Muscle of arm (tissue), 12 donors: ENCODE data around the gene CMTM3. TPM values are rescaled to one million over a fixed set of nuclear protein-coding genes. Genes with fewer than 3 reads are reported as not detected.
A peak's percentile ranks its signal among the peaks of the same experiment; 100 is the strongest.
"Not testable (repeated sequence)": the region's sequence is repeated elsewhere in the genome, so short reads cannot be mapped to it uniquely, and the experiment has no call there.

Experiments used
- DNase-seq: peaks from one replicate; pipeline ENCODE4 v3.0.0-alpha.2; 2013
- polyA plus RNA-seq, 12 donors: library from polyadenylated mRNA; unstranded; fragments of 120-200 nt; gene quantifications; one replicate each; pipeline ENCODE4 v1.2.1, GENCODE V29; 2013; ENCODE audit not compliant: insufficient read length in 12 of 12

CMTM3 gene
- polyA plus RNA-seq, 12 donors: 46.8 to 105 (median 55.4) TPM; not detected in 1

DNA sequence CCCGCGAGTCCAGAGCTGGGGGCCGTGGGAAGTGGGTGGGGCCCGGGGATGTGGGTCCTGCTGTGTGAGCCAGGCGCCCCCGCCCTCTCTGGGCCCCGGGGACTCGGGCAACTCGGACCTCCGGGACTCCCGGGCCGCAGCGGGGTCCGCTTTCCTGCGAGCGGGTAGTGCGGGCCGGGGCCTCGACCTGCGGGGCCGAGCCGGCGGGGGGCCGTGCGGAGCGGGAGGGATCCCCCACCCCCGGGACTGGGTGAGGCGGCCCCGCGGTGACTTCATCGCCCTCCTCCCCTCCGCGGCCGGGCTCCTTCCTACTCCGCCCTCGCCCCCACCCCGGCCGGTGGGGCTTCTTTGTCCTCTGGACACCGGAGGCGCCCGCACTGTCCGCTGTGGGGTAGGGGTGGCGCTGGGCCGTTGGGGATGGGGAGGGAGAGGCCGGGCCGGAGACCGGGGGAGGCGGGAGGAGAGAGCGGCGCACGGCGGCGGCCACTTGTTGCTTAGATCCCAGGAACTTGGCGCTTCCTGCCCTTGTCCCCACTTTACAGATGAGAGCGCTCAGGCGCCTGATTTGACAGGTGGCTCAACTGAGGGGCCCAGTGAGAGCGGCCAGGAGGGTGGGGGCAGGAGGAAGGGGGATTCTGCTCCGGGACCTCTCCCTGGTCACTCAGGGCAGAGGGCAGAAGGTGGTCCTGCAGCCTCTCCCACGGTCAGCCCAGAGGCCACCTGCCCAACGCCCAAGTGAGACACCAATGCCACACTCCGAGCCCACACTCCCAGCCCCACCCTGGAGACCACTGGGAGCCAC, 874 bp downstream of the CMTM3 start:
- DNase-seq: peak; percentile 30

DNA sequence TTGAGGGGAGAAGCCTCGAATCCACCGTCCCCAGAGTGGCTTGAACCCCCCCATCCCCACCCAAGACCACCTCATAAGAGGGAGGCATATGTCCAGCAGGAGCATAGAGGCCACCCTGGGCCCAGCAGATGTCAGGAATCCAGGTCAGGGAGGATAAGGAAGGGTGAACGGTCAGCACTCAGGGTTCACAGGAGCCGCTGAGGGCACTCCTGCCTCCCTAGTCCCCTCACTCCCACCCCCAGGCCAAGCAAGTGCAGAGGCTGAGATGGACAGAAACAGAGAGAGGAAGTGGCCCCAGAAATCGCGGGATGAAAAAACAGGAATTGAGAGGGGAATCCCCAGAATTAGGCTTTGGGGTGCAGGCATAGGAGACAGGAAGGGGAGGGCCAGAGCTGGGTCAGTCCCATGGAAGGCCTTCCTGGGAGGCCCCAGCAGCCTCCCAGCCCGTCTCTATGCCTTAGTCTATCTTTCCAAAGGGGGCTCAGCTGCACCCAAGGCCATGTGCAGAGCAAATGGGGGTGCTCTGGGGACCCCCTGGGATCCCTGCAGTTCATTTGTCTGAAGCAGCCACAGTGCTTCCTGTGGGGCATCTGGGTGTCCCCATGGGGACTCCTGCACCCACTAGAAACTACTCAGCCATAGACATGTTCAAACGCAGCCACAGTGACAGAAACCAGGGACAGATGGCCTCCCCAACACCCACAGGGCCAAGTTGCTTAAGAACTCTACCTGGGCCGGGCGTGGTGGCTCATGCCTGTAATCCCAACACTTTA, 1.7 kb downstream of the CMTM3 start:
- DNase-seq: no peak

DNA sequence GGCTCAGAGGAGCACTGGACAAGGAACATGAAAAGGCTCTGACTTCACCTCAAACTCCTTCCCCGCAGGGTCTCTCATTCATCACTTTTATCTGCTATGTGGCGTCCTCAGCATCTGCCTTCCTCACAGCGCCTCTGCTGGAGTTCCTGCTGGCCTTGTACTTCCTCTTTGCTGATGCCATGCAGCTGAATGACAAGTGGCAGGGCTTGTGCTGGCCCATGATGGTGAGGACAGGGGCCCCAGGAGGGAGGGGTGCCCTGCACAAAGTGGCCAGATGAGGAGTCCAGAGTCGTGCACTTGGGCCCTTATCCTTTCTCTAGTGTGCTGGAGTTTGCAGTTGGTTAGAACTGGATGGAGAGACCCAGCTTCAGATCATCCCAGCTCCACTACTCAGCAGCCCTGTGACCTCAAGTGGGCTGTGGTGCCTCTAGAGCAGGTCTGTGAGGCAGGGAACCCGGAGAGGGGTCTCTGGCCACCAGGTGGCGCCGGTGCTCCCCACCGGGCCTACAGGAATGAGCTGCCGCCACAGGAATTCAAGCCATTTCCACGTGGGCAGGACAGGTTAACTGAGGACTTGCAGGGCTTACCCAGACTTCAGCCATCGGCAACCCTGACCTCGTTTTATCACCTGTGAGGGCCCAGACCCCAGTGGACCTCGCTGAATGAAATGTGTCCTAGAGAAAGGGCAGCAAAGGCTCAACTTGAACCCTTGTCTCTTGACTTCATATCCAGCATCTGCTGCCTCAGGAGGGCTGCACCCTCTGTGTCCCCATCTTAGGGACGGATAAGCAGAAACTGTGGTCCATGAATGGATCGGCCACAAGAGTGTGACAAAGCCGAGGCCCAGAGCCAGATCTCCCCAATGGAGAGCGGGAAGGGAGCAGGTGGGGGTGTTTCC, 4.0 kb downstream of the CMTM3 start:
- DNase-seq: peak; percentile 82

DNA sequence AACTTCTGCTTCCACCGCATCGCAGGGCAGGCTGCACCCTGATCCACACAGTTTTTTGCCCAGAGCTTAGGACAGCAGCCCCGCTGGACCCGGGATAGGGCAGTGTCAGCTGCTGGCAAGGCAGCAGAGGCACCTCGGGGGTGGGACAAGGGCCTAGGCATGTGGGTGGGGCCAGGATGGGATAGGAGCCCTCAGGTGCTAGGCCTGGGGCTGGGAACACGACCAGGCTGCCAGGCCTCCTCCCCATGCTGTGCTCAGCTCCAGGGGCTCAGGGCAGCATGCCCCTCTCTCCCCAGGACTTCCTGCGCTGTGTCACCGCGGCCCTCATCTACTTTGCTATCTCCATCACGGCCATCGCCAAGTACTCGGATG, 4.6 kb downstream of the CMTM3 start:
- DNase-seq: no peak

DNA sequence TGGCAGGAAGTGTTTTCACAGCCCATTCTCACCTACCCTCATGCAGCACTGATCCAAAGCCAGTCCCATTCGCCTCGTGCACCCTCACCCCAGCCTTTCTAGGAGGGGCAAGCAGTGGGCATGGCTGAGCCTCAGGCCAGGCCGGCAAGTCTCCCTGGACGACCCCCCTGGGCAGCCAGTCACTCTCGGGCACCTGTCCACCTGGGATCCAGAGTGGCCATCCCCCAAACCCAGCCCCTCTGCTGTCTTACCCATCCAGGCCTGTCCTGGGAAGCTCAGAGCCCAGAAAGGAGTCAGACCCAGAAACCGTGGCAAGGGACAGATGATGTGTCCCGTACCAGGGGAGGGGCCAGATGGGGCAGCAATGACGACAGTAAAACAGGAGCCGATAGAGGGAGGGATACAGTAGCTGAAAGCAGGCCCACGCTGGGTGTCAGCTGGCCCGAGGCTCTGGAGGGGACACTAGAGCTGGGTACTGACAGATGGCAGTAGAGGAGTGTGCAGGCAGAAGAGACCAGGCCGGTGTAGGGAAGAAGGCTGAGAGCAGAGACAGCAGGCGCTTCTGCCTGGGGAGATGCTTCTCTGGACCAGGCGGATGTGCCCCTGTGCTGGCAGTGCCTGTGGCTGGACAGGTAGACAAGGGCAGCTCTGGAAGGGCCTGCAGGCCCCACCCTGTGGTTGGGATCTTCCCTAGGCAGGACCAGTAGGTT, 5.8 kb downstream of the CMTM3 start:
- DNase-seq: no peak

DNA sequence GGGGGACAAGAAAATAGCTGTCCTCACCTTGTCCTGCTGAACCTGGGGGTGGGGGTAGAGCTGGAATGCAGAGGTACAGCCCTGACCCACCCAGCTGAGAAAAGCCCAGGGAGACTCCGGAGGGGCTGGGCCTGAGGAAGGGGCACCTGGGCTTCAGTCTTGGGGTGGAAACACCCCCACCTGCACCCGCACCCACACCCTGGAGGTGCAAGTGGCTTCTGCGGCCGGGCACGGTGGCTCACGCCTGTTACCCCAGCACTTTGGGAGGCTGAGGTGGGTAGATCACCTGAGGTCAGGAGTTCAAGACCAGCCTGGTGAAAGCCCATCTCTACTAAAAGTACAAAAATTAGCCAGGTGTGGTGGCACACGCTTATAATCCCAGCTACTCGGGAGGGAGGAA, 7.4 kb downstream of the CMTM3 start:
- DNase-seq: not testable (repeated sequence)

DNA sequence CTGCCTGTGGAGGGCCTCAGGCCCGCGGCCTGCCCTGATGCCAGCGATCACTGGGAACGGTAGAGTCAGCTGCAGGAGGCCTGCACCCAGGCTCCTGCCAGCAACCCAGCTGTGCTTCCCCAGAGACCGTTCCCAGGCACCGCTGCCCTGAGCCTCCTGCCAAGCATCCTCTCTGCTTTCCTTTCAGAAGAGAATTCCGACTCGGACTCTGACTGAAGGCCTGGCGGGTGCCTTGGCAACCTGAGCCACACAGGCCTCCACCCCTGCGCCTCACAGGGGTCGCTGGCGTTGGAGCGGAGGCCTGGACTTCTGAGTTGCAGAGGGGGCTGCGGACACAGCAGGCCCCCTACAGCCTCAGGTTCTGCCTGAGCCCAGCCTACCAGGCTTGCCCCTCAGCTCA, 7.9 kb downstream of the CMTM3 start:
- DNase-seq: no peak

DNA sequence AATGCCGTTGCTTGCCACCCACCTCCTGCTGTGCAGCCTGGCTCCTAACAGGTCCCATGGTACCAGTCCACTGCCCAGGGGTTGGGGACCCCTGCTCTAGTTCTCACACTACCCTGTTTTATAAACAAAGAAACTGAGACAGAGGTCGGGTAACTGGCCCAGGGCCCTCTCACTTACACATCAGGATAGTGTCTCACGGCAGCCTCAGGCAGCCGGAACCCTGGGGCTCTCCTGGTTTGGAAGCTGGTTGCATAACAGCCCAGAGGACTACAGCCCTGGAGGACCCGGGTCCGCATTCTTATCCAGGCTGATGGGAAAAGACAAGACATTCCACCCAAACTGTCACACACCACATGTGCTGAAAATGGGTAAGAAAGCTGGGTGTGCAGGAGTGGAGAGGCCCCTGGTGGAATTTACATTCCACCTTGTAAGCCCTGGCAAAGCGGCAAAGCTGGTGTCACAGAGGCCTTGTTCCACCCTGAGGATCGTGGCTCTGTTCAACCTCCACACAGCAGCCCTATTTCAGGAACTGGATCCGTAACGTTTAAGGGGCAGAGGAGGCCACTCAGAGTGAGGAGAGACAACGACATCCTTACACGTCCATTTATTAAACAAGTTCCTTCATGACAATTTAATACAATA, 9.8 kb downstream of the CMTM3 start:
- DNase-seq: no peak

DNA sequence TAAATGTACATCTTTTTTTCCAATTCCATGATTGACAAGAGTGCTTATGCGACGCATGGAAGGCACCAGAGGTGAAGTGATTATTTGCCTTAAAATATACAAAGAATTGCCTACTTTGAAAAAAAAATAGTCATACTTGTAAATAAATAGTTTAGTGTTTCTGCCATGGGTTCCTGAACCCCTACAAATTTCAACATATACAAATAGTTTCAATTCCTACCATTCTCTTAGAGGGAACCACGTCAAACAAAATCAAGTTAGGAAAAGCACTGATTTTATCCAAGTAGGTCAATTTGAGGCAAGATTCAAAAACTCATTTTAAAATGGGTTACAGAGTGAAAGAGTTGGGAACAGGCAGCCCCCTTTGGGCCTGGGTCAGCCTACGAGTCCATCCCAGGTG, 11.7 kb downstream of the CMTM3 start:
- no peak for DNase-seq

DNA sequence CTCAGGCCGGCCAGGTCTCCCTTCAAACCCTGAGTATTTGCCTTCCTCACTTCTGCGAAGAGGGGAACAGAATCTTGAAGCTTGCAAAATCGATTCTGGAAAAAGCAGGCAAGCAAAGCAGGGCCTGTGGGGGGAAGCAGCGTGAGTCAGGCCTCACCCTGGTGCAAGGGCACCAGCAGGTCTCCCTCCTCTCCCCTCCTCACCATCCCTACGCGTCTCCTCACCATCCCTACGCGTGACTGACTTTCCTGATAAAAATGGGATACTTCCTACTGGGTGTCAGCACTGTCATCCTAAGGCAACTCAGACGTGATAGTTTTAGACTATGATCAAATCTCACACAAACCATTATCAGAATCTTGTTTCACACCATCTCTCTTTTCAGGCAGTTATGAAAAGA, 12.1 kb downstream of the CMTM3 start:
- DNase-seq: no peak

DNA sequence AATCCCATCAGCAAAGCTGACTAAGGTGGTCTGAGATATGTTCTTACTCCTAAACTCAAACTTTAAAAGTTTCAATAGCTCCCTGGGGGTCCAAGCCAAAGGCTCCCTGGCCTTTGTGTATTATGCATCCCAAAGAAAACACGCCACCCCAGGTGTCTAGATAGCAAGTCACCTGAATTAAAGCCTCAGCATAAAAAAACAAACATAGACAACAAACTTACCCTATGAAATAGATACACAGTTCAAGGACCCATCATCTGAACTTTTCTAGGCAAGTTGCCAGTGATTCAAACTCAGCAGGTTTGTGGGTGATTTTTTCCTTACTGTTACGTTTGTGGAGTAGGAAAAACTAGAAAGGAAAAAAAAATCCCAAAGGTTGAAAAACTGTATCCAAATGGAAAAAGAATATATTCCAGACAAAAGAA, 12.5 kb downstream of the CMTM3 start:
- no peak for DNase-seq

DNA sequence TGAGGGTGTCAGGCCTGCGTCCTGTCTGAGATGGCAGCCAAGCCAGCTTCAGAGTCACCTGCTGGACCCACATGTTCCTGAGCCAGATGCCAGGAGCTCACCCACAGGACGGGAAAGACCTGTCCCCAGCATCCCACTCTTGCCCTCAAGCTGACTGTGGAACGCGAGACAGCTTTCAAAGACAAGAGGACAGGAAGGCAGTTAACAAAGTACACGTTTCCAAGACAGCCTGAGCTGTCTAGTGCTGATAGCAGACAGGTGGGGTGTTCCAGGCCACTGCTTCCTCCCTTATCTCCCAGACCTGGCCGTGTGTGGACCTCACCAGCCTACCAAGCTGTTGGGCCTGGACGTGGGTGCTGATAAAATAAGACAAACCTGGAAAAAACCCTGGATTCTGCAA, 13.2 kb downstream of the CMTM3 start:
- DNase-seq: no peak

DNA sequence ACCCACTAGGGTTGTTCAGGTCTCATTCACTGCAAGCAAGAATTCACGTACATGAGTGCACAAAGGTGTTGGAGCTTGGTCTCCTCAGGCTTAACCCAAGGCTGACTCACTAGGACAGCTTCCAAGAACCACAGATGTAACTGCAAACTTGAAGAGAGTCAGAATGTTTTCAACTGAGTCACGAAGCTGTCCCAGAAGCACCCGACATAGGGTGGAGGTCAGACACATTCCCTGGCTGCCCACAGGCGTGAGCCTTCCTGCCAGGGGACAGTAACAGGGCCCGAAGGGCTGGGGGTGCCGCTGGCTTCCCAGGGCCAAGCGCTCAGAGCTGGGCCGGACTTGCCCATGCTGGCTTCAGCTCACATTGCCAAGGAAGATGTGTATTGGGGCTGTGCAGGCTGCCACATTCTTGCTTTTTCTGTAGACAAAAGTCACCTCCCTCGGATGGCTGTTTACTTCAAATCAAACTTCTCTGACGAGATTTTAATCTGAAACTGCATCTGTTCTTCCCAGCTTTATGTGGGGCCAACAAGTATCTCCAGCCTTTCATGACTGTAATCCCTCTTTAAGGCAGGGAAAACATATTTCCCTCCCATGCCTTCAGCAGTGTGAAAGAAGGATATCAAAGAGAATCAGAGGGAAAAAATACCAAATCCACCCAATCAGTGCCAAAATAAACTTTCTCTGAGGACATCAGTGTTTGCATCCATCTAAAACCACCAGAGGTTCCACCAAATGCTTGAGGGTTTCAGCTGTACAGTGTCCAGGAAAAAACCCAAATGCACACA, 14.3 kb downstream of the CMTM3 start:
- DNase-seq: no peak

DNA sequence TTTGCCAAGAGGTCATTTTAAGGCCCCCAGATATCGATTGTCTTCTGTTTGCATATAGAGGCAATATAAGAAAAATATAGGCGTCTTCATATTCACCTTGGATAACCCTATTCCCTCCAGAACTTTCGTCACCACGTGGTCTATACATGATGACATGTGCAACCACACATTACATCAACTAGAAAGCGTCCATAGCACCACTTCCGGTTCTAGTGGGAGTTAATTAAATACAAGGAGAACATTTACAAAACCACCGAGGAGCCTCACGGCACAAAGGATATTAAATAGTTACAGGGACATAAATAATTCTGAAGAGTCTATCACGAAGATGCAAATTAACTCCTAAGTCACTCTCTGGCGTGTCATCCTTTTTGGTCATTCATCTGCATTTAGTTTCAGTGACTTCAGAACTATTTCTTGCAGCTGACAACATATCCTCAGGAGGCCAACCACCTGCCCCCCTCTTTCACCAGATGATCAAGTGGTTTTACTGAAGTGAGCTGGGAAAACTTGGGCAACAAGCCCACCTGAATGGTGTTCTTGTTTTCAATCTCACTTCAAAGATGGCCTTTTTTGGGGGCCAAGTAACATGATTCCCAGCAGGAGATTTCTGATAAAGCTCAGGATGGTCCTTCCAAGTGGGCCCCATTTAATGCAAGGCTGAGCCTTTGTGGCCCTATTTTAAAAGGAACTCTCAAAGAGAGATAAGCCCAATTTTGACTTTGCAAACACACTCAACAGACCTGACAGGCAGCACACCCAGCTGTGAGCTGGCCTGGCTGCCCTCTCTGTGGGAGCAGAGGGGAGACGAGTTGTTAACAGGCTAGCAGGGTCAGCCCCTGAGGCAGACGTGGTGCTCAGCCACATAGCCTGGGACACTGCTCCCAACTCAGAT, 15.3 kb downstream of the CMTM3 start:
- DNase-seq: no peak

DNA sequence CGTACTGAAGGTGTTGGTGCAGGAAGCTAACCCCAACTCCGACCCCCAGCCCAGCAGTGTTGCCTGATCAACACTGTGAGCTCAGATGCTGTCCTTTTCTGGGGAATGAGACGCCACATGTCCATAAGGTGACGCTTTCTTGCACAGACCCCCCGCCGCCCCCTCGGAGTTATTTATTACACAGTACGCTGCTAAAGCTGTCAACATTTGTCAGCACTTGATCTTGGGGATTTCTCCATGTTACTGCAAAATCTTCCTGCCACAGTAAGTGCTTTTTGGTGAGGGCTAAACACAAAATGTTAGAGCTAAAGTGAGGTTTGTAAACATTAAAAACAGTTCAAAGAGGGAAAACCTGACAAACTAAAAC, 15.9 kb downstream of the CMTM3 start:
- no peak for DNase-seq

DNA sequence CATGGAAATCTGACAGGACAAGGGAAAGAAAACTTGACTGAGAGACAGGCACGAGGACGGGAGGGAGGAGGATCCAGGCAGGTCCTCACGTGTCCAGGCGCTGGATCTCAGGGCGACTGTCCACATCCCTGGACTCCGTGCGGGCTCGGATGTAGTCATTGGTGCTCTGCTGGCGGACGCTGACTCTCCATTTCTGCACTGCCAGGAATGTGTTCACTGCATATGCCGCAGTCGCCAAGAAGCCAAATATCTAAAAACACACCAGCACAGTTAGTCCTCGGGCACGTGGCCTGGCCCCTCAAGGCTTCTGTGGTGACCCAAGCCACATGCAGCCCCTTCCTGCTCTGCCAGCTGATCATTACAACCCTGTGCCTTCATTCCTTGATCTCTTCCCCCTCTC, 17.5 kb downstream of the CMTM3 start:
- no peak for DNase-seq

DNA sequence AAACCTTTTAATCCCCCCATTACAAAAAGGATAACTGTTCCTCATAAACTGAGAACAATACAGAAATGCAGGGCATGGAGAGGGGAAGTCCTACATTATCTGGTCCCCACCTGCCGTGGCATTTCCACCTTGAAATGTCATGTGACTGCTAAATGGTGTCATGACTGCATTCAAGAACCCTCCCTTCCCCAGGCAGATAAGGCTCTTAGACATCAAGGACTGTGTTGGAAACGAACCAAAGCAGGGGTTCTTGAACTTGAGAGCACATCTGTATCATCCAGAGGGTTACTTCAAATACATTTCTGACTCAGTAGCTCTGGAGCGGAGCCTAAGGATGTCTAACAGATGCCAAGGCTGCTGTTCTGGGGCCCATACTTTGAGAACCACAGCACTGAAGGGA, 18.4 kb downstream of the CMTM3 start:
- no peak for DNase-seq

DNA sequence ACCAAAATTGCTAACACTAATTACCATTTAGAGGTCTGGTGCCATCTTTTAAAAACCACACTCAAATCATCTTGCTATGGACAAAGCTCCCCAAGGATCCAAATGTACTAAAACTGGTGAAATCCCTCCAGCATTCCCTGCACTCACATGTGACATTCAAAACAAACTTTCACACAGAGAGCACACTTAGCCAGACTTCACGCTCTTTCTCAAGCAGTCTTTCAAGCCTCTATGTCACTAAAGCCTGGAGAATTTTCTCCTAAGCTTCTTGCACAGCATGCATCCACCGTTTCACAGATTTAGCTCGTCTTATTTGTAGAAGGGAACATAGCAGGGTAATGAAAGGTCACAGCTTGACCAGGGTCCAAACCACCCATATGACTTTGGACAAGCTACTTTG, 19.3 kb downstream of the CMTM3 start:
- DNase-seq: no peak
